Activated CD4-positive, alpha-beta T cell treated with anti-CD3 and anti-CD28 coated beads for 36 hours (primary cell): ENCODE results near the gene NIN. TPM values are rescaled to one million over a fixed set of nuclear protein-coding genes. Genes with fewer than 3 reads are reported as not detected.

ENCODE experiments used
- ATAC-seq: fragments of 200-7000 bp; cut with Tn5 transposase; one replicate; pipeline ENCODE4 v1.10.0; 2021; ENCODE audit warnings: mild to moderate bottlenecking, moderate library complexity
- CTCF ChIA-PET: fragments of 350-600 bp; sonication (Branson Sonifier 250); formaldehyde crosslinking; loops from one replicate; lab custom pipeline; 2021; ENCODE audit warnings: antibody characterized with exemption; lab: Charles Lee
- POLR2A ChIA-PET: fragments of 350-600 bp; sonication (Branson Sonifier 250); formaldehyde crosslinking; loops from one replicate; lab custom pipeline; 2021; ENCODE audit warnings: antibody characterized with exemption, inconsistent platforms; lab: Charles Lee
- DNase-seq: peaks from one replicate; pipeline ENCODE4 v3.0.0-alpha.2; 2020
- H3K27ac Mint-ChIP-seq: one replicate; pipeline ENCODE4 v1.8.0; 2021; ENCODE audit warnings: mixed read lengths
- H3K27me3 Mint-ChIP-seq: one replicate; pipeline ENCODE4 v1.8.0; 2021; ENCODE audit warnings: mixed read lengths
- H3K36me3 Mint-ChIP-seq: one replicate; pipeline ENCODE4 v1.8.0; 2021; ENCODE audit warnings: low read depth, mixed read lengths
- H3K4me1 Mint-ChIP-seq: one replicate; pipeline ENCODE4 v1.8.0; 2021; ENCODE audit warnings: mixed read lengths
- H3K4me3 Mint-ChIP-seq: one replicate; pipeline ENCODE4 v1.8.0; 2021; ENCODE audit warnings: mild to moderate bottlenecking, moderate library complexity, mixed read lengths
- H3K9me3 Mint-ChIP-seq: one replicate; pipeline ENCODE4 v1.8.0; 2021; ENCODE audit warnings: low read depth, mixed read lengths
- intact Hi-C, 2 experiments: fragments of 100-400 bp; cut with DNase I in 1 of 2; cut with micrococcal nuclease in 1 of 2; formaldehyde crosslinking; loops; one replicate each; pipeline versions ENCODE4 v1.14.2 to v1.15.1; 2022 to 2024; cut with DNase I, micrococcal nuclease
- total RNA-seq, 2 experiments: library from RNA; stranded (reverse); gene quantifications; one replicate each; pipeline ENCODE4 v1.2.3, GENCODE V29; 2021

The NIN gene
- total RNA-seq, 2 experiments from 2014 or later: 47.5 to 53.8 TPM

GRCh38 chr14:50679674-50680073, 151.3 kb downstream of the NIN start:
- Mint-ChIP-seq H3K27me3 (no peaks in the 10 kb centered on the region), H3K36me3 (no peaks in the 10 kb centered on the region), H3K4me3 (no peak overlapping the region), H3K27ac (no peak overlapping the region), H3K9me3 (no peaks in the 10 kb centered on the region), H3K4me1 (peaks cover 13% of the 10 kb centered on the region)
- ChIA-PET CTCF (interaction anchor here (0.6 kb wide), 1 partner anchor 829 kb away, joined by 4 read pairs; no protein-coding TSS in a partner anchor), POLR2A (interaction anchor here (0.7 kb wide), 1 partner anchor 14 kb away, joined by 3 read pairs; no protein-coding TSS in a partner anchor)
- no peak for ATAC-seq
- intact Hi-C loops: no loop called here
- no peak for DNase-seq

- POLR2A ChIA-PET: interaction anchor here (0.6 kb wide), 1 partner anchor 83 kb away, joined by 5 read pairs; no protein-coding TSS in a partner anchor
- H3K27ac Mint-ChIP-seq: no peak overlapping the region
These were observed 152.8 kb downstream of the NIN start for GRCh38 chr14:50678163-50678562.

GRCh38 chr14:50677527-50678063, 153.4 kb downstream of the NIN start:
- Mint-ChIP-seq H3K27ac (peak overlapping the region; percentile 75), H3K4me1 (peaks cover 13% of the 10 kb centered on the region), H3K36me3 (no peaks in the 10 kb centered on the region), H3K9me3 (no peaks in the 10 kb centered on the region), H3K27me3 (no peaks in the 10 kb centered on the region), H3K4me3 (no peak overlapping the region)
- CTCF ChIA-PET: interaction anchor here (1.3 kb wide), 1 partner anchor 183 kb away, joined by 5 read pairs; no protein-coding TSS in a partner anchor
- ATAC-seq (no peak), DNase-seq (no peak)
- intact Hi-C loops: no loop called here
- POLR2A ChIA-PET: no interaction called here

More at GRCh38 chr14:50678163-50678562, 152.8 kb downstream of the NIN start:
- Mint-ChIP-seq H3K4me3 (no peak overlapping the region), H3K36me3 (no peaks in the 10 kb centered on the region), H3K4me1 (peaks cover 13% of the 10 kb centered on the region), H3K9me3 (no peaks in the 10 kb centered on the region), H3K27me3 (no peaks in the 10 kb centered on the region)
- intact Hi-C loops: no loop called here
- CTCF ChIA-PET: interaction anchor here (1.3 kb wide), 1 partner anchor 182 kb away, joined by 5 read pairs; no protein-coding TSS in a partner anchor
- no peak for ATAC-seq
- DNase-seq: no peak

- H3K27me3 Mint-ChIP-seq: no peaks in the 10 kb centered on the region
- H3K36me3 Mint-ChIP-seq: no peaks in the 10 kb centered on the region
- no peaks in the 10 kb centered on the region for H3K9me3 Mint-ChIP-seq
- CTCF ChIA-PET: interaction anchor here (0.8 to 1.3 kb wide), 2 partner anchors 47 to 183 kb away, joined by 3 to 5 read pairs; no protein-coding TSS in a partner anchor
- ATAC-seq: no peak
- H3K4me3 Mint-ChIP-seq: no peak overlapping the region
- no peak for DNase-seq
- peak overlapping the region; percentile 75 for H3K27ac Mint-ChIP-seq
- intact Hi-C loops: no loop called here
- POLR2A ChIA-PET: interaction anchor here (0.6 to 0.8 kb wide), 2 partner anchors 9 to 110 kb away, joined by 3 to 4 read pairs; partner anchors contain the start of gene SAV1
- H3K4me1 Mint-ChIP-seq: peaks cover 13% of the 10 kb centered on the region
These were observed 154.0 kb downstream of the NIN start for GRCh38 chr14:50676814-50677516.

- Mint-ChIP-seq H3K4me1 (peaks cover 13% of the 10 kb centered on the region), H3K36me3 (no peaks in the 10 kb centered on the region), H3K4me3 (no peak overlapping the region), H3K9me3 (no peaks in the 10 kb centered on the region), H3K27ac (no peak overlapping the region), H3K27me3 (no peaks in the 10 kb centered on the region)
- ATAC-seq (no peak), DNase-seq (no peak)
- intact Hi-C loops: no loop called here
- CTCF ChIA-PET: no interaction called here
- POLR2A ChIA-PET: no interaction called here
These were observed 155.4 kb downstream of the NIN start for GRCh38 chr14:50675597-50675996.

- Mint-ChIP-seq H3K9me3 (no peaks in the 10 kb centered on the region), H3K27me3 (no peaks in the 10 kb centered on the region), H3K27ac (no peak overlapping the region), H3K4me1 (peaks cover 9% of the 10 kb centered on the region), H3K4me3 (no peak overlapping the region), H3K36me3 (no peaks in the 10 kb centered on the region)
- ATAC-seq: no peak
- intact Hi-C loops: no loop called here
- ChIA-PET CTCF (interaction anchor here (1.1 kb wide), 1 partner anchor 10 kb away, joined by 3 read pairs; no protein-coding TSS in a partner anchor), POLR2A (no interaction called here)
- no peak for DNase-seq
These were observed 160.1 kb downstream of the NIN start for GRCh38 chr14:50670866-50671256.

GRCh38 chr14:50670196-50670865, 160.6 kb downstream of the NIN start:
- Mint-ChIP-seq H3K36me3 (peaks cover under 1% of the 10 kb centered on the region), H3K4me3 (no peak overlapping the region), H3K4me1 (peaks cover 9% of the 10 kb centered on the region), H3K9me3 (no peaks in the 10 kb centered on the region), H3K27ac (no peak overlapping the region), H3K27me3 (no peaks in the 10 kb centered on the region)
- DNase-seq (no peak), ATAC-seq (no peak)
- intact Hi-C loops: no loop called here
- CTCF ChIA-PET: interaction anchor here (1.1 kb wide), 1 partner anchor 10 kb away, joined by 3 read pairs; no protein-coding TSS in a partner anchor
- POLR2A ChIA-PET: no interaction called here

Other genes starting within 250 kb of the NIN start
- gene SAV1, start 162.9 kb downstream of the NIN start, total RNA-seq: 10 to 100 TPM; 13.6 TPM
- not detected for gene ABHD12B, start 40.9 kb upstream of the NIN start, total RNA-seq
- gene PYGL, start 113.3 kb upstream of the NIN start, total RNA-seq: under 1 TPM; 0.62 to 0.67 TPM